Left lobe of liver (tissue), 2 donors: ENCODE results near the gene INSL3. TPM values are rescaled to one million over a fixed set of nuclear protein-coding genes. Genes with fewer than 3 reads are reported as not detected.
"Not testable (repeated sequence)": the region's sequence is repeated elsewhere in the genome, so short reads cannot be mapped to it uniquely, and the experiment has no call there.

ENCODE experiments used
- ATAC-seq: fragments of 200-7000 bp; cut with Tn5 transposase; one replicate; pipeline ENCODE4 v1.9.1; 2020; ENCODE audit warnings: mild to moderate bottlenecking, moderate library complexity
- DNase-seq: peaks from one replicate; pipeline ENCODE4 v3.0.0-alpha.2; 2020; ENCODE audit warnings: low spot score
- total RNA-seq: library from RNA; stranded (reverse); gene quantifications from one replicate; pipeline ENCODE4 v1.2.1, GENCODE V29; 2021
- donor health status: DM: no; HTN: no; CAD: no; lungs with moderate emphysema.
- donor health status: DM: no; HTN: yes; CAD: no.

INSL3 gene
- total RNA-seq, 1 donor from 2014 or later = not detected

DNA sequence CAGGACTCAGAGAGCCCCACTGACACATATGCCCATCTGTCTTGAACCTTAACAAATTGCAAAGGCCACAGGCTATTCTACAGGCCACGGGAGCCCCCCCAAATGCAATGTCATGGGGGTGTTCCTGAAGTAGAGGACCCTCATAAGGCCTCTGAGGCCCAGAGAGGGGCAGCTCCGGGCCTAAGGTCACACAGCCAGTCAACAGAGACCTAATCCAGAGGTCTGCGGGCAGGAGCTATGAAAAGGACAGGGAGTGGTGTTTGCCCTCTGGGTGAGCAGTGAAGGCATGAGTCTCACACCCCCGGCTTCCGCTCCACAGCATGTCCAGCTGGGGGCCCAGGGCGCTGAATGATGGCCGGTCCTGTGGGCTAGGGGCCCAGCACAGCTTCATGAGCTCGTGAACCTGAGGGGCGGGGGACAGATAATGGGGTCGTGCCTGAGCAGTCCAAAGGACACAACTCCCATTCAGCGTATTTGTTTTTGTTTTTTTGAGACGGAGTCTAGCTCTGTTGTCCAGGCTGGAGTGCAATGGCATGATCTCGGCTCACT is 5.3 kb upstream of the INSL3 start:
- no peak for DNase-seq
- no peak for ATAC-seq

DNA sequence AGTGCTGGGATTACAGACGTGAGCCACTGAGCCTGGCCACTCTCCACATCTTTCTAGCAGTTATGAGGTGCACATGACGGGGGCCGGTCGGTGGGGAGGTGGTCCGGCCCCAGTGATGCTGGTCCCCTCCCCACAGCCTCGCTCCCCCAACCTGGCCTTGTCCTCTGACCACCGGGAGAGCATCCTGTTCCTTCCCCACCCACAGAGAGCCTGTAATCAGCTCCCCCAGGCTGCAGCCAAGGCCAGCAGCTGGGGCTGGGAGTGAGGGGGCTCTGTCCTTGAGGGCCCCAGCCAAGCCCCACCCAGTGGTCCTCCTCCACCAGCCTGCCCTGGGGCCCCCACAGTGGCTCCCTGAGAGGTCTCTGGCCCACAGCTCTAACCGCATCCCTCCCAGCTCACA is 3.0 kb upstream of the INSL3 start:
- DNase-seq = no peak
- no peak for ATAC-seq

DNA sequence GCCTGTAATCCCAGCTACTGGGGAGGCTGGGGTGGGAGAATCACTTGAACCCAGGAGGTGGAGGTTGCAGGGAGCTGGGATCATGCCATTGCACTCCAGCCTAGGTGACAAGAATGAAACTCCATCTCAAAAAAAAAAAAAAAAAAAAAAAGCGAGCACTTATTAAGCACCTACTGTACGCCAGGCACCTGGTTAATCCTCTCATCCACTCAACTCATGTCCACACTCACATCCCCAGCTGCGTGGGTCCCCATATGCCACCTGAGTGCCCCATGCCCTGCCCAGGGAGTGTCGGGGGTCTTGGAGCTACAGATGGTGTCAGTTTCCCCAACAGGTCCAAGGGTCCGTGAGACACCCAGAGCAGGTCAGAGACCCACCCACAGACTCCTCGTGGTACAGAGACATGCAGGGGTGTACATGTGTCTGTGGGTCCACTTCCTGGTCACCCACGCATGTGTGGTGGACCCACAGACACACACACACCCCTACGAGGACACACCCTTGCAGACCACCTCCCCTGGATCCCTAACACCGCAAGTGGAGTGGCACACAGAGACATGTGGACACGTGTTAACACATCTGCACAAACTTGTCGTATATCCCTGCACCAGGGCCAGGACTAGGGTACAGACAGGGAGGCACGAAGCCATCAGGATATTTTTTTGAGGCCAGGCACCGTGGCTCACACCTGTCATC is 3.5 kb downstream of the INSL3 start:
- ATAC-seq (no peak), DNase-seq (no peak)

DNA sequence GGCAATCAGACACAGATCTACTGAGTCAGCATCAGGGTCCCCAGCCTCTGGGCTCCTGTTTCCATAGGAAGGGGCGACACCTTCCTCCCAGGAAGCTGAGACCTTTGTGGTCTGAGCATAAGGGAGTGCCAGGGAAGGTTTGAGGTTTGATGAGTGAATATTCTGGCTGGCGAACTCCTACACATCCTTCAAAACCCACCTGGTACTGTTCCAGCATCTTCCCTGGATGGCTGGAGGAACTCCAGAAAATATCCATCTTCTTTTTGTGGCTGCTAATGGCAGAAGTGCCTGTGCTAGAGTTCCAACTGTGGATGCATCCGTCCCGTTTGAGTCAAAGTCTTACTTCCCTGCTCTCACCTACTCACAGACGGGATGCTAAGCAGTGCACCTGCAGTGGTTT is 9.2 kb downstream of the INSL3 start:
- ATAC-seq (no peak), DNase-seq (no peak)

DNA sequence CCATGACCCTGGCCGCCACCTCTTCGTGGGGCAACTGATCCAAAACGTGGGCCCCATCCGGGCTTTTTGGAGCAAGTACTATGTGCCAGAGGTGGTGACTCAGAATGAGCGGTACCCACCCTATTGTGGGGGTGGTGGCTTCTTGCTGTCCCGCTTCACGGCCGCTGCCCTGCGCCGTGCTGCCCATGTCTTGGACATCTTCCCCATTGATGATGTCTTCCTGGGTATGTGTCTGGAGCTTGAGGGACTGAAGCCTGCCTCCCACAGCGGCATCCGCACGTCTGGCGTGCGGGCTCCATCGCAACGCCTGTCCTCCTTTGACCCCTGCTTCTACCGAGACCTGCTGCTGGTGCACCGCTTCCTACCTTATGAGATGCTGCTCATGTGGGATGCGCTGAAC is 9.6 kb downstream of the INSL3 start:
- ATAC-seq (no peak), DNase-seq (no peak)

DNA sequence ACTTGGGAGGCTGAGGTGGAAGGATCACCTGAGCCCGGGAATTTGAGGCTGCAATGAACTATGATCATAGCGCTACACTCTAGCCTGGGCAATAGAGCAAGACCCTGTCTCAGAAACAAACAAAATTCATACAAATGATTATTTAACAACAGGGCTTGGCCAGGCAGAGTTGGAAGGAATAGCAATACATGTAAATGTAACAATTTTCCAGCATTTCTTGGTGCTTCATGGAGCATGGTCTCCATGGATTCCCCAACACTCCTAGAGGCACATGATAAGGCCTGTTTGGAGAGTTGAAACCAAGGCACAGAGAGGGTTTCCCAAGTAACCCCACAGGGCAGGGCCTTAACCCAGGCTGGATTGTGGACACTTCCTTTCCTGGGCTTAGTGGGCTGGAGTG is 10.2 kb downstream of the INSL3 start:
- no peak for DNase-seq
- no peak for ATAC-seq

DNA sequence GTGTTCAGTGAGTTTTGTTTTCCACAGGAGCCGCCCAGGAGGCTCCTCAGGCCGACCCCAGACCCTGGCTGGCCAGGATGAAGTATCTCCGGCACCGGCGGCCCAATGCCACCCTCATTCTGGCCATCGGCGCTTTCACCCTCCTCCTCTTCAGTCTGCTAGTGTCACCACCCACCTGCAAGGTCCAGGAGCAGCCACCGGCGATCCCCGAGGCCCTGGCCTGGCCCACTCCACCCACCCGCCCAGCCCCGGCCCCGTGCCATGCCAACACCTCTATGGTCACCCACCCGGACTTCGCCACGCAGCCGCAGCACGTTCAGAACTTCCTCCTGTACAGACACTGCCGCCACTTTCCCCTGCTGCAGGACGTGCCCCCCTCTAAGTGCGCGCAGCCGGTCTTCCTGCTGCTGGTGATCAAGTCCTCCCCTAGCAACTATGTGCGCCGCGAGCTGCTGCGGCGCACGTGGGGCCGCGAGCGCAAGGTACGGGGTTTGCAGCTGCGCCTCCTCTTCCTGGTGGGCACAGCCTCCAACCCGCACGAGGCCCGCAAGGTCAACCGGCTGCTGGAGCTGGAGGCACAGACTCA is 13.5 kb downstream of the INSL3 start:
- no peak for DNase-seq
- no peak for ATAC-seq

DNA sequence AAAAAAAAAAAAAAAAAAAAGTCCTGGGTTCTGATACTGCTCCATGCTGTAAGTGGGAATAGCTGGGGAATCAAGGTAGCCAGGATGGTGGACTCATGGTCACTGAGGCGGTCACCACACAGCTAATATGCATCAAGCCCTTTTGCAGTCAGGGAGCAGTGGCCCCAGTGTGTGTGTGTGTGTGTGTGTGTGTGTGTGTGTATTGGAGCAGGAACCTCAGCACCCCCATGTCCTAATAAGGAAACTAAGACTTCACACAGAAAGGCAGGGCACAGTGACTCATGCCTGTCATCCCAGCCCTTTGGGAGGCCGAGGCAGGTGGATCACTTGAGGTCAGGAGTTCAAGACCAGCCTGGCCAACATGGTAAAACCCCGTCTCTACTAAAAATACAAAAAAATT is 14.4 kb downstream of the INSL3 start:
- DNase-seq = no peak
- ATAC-seq = no peak

DNA sequence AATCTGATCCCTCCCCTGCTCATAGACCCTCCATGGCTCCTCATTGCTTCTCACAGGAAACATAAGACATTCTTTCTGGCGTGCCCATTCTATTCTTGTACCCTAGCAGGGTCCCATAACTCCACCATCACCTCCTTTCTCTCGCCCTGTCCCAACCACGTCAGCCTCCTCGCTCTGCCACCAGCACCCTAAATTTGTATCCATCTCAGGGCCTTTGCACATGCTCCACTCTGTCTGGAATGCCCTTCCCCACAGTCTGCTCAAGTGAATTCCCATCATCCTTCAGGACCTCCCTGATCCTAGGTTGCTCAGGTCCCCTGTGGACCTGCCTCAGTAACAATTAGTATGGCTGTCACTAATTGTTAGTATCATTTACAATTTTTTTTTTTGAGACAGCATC is 15.9 kb downstream of the INSL3 start:
- no peak for ATAC-seq
- no peak for DNase-seq

DNA sequence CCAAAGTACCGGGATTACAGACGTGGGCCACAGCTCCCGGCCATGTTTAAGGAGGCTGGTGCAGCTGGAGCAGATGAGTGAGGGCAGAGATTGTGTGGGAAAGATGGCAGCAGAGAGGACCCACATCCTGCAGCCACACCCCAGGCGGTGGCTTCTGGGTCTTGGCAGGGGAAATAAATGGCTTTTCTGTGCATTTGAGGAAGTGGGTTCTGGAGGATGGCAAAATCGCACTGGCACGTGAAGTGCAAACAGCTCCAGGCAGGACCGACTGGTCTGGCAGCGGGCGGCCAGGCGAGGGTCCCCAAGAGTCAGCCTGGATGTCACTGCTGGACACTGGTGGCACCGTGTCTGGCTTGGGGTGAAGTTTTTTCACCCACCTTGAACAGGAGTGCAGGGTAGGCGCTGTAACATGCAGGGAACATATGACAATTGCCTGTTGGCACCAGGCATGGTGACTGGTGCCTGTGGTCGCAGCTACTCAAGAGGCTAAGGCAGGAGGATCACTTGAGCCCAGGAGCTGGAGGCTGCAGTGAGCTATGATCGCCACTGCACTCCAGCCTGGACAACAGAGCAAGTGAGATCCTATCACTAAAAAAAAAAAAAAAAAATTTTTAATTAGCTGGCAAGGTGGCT is 17.9 kb downstream of the INSL3 start:
- ATAC-seq (no peak), DNase-seq (no peak)

DNA sequence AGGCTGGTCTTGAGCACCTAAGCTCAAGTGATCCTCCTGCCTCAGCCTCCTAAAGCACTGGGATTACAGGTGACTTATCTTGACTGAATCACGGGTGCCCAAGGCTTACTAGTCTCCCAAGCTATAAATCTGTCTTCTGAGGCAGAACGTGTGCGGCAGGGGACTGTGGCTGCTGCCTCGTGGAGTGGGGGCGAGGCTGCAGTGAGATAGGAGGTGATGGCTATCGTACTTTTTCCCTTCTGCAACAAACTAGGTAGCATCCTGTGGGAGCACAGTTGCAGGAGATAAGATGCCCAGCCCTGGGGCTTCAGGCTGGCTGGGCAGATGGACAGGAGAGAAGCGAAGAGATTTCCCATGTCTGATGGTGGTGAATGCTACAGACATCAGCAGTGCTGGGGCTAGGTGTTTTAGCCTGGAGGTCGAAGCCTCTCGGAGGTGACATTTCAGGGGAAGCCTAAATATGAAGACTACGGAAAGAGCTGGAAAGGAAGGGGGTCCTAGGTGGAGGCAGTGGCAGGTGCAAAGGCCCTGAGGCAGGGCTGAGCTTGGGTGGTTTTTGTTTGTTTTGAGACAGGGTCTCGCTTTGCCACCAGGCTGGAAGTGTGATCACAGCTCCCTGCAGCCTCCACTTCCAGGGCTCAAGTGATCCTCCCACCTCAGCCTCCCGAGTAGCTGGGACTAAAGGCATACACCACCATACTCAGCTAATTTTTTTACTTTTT is 19.0 kb downstream of the INSL3 start:
- DNase-seq (no peak), ATAC-seq (no peak)

DNA sequence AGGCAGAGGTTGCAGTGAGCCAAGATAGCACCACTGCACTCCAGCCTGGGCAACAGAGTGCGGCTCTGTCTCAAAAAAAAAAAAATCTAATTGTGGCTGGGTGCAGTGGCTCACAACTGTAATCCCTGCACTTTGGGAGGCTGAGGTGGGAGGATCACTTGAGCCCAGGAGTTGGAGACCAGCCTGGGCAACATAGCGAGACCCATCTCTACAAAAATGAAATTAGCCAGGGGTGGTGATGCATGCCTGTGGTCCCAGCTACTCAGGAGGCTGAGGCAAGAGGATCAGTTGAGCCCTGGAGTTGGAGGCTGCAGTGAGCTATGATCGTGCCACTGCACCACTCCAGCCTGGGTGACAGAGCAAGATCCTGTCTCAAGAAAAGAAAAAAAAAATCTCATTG is 22.7 kb downstream of the INSL3 start:
- not testable (repeated sequence) for DNase-seq, ATAC-seq

DNA sequence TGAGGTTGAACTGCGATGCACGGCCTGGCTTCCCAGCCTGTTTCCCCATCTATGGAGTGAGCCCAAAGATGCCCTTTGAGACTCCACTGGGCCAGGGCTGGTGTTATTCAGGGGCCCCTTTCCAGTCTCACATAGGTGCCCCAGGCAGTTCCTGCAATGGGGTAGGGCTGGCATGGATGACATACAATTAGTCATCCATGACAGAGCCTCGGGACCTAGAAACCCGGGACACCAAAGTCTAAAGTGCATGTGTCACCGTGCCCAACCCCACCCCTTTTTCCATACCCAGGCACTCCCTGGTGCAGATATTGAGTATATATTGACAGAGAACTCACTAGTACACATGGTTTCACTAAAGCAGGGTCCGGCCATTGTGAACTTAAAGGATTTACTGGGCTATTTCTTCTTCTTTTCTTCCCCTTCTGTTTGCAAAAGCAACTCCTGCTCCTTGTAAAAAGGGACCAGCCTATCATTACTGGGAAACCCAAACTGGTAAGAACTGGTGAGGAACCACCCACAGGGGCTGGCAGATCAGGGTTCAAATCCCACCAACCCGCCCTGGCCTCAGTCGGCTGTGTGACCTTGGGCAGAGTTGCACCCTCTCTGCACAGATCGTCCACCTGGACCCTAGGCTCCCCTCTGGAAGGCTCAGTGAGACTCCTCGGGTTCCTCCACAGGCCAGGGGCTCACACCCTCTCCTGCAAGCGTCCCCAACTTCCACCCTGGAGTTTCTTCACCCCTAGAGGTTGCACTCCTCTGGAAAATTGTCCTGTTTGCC is 23.7 kb downstream of the INSL3 start:
- peak; percentile 71 for DNase-seq
- ATAC-seq = peak; percentile 86

DNA sequence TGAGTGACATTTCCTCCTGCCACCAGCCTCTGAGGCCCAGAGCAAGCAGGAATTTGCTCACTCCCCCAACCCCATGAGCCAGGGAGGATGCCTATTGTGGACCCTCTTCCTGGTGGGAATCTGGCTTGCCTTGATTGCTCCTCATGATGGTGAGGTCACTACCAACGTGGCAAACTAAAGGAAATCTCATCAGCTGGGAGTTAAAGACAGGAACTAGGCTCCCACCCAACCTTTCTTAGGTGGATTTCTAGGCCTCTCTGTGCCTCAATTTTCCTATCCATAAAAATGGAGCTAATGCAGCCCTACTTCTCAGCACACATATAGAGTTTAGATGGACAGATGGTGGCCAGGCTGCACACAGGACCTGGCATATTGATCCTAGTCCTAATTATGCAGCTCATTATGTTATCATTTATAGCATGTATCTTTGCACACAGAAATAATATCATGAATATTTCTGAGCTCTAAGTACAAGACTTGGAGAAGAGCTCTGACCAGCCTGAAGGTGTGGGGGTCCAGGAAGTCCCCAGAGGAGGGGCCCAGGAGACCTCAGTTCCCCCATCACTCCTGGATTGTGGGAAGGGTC is 24.4 kb downstream of the INSL3 start:
- ATAC-seq (no peak), DNase-seq (no peak)

DNA sequence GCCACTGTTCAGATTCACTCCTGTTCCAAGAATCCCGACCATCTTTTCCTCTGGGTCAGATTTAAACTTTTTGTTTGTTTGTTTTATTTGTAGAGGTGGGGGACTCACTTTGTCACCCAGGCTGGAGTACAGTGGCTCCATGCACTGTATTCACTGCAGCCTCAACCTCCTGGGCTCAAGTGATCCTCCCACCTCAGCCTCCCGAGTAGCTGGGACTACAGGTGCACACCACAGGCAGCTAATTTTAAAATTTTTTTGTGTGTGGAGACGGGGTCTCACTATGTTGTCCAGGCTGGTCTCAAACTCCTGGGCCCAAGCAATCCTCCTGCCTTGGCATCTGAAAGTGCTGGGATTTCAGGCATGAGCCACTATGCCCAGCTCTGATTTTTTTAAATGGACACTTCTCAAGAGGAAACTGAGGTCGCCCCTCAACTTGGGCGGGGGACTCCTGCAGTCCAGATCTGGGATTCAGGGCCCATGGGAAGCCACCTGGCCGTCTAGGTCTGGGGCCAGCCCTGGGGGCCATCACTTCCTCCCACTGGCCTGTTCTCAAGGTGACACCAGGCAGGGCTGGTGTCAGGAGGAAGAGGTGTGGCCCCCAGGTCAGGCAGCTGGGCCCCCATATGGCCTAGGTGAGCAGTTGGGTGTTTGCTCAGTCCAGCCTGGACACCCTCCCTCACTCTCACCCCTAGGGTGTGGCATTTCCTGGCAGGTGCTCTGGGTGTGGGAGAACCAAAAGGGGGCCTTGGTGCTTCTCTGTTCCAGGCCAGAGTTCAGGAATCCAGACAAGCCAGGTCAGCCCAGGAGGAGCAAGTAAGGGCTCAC is 25.1 kb downstream of the INSL3 start:
- no peak for DNase-seq
- ATAC-seq = peak; percentile 23

DNA sequence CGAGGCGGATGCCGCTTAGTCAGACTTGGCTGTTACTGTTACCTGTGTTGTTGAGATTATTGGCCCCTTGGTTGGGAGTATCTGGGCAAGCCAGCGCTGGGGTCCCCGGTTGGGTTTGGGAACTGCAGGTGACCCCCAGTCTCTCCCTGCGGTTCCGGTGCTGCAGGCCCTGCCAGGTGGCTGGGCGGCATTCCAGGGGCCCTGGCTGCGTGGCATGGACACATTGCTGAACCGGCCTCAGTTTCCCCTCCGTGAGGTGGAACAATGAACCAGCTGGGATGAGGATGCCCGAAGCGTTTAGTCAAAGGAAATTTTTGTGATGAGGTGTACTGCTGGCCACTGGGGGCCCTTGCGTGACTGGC is 25.8 kb downstream of the INSL3 start:
- DNase-seq (no peak), ATAC-seq (no peak)

DNA sequence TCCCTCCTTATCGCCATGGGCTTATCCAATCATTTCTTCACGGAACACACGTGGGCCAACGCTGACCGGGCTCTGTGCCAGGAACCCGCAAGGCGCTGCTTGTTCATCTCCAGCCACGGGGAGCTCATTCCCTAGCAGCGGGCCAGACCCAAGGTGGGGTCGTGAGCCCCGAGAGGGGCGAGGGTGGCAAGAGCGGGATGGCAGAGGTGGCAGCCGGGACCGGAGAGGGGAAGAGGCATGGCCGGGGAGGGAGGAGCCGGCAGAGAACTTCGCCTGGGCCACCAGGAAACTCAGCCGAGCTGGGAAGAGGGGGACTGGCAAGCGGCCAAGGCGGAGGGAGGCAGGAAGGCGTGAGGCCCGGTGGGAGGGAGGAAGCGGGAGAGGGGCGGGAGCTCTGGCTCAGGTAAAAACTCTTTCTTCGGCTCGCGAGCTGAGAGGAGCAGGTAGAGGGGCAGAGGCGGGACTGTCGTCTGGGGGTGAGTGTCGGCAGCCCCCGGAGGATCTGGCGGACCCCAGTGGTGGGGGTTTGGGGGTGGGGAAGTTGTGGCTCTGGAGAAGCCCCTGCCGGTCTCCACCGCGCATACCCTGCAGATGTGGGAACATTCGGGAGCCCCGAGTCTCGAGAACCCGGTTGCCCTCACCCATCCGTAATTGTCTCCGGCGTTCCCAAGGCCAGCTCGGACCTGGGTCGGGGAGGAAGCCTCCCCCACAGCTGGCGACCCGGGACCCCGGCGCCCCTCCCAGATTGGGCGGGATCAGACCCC is 26.4 kb downstream of the INSL3 start, which contains the start of gene B3GNT3:
Gene B3GNT3, plus strand, starts transcription at position 408 of the 764 bp plus-strand sequence. CDS start 12,670 bp downstream, outside the sequence.
- DNase-seq (no peak), ATAC-seq (peak; percentile 8)

DNA sequence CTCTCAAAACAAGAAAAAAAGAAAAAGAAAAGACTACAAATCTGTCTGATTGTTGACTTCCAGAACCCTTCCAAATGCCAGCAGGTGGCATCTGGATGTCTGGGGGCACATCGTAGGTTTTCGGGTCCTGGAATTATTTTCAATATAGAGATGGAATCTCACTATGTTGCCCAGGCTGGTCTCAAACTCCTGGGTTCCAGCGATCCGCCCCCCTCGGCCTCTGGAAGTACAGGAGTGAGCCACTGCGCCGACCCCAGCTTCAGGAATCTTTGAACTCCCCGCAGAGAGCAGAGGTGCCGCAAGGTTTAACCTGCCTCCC is 26.9 kb downstream of the INSL3 start:
- DNase-seq = no peak
- no peak for ATAC-seq
